H9 (cell line): Measurements from ENCODE around the gene TMTC1. TPM values are rescaled to one million over a fixed set of nuclear protein-coding genes. Genes with fewer than 3 reads are reported as not detected.

Experiments used
- DNase-seq: peaks from one replicate; pipeline ENCODE4 v3.0.0-alpha.2; 2017
- H2AFZ ChIP-seq: one replicate; pipeline ENCODE4 v1.6.1; 2013; ENCODE audit warnings: mild to moderate bottlenecking, low read length, control low read depth, moderate library complexity
- H2AK5ac ChIP-seq: 2 replicates; pipeline ENCODE4 v1.6.1; 2013; ENCODE audit warnings: low read length, control low read depth, mixed read lengths; ENCODE audit not compliant: insufficient read length
- H2BK120ac ChIP-seq: one replicate; pipeline ENCODE4 v1.6.1; 2013; ENCODE audit warnings: low read depth, mild to moderate bottlenecking, low read length, control low read depth, inconsistent platforms; ENCODE audit not compliant: poor library complexity, severe bottlenecking
- H2BK12ac ChIP-seq: 2 replicates; pipeline ENCODE4 v1.6.1; 2013; ENCODE audit warnings: low read length, control low read depth, mixed read lengths, low read depth; ENCODE audit not compliant: insufficient read length
- H2BK15ac ChIP-seq: 2 replicates; pipeline ENCODE4 v1.6.1; 2013; ENCODE audit warnings: low read depth, low read length, control low read depth
- H2BK20ac ChIP-seq: one replicate; pipeline ENCODE4 v1.6.1; 2013; ENCODE audit warnings: low read depth, mild to moderate bottlenecking, low read length, control low read depth, inconsistent platforms; ENCODE audit not compliant: poor library complexity, severe bottlenecking
- H2BK5ac ChIP-seq: 2 replicates; pipeline ENCODE4 v1.6.1; 2013; ENCODE audit warnings: low read length, control low read depth, mixed read lengths; ENCODE audit not compliant: insufficient read length
- H3K14ac ChIP-seq: 2 replicates; pipeline ENCODE4 v1.6.1; 2013; ENCODE audit warnings: low read length, control low read depth; ENCODE audit not compliant: insufficient read depth
- H3K18ac ChIP-seq: 2 replicates; pipeline ENCODE4 v1.6.1; 2013; ENCODE audit warnings: low read depth, mild to moderate bottlenecking, mixed read lengths, low read length, control low read depth; ENCODE audit not compliant: insufficient read length
- H3K23ac ChIP-seq: 2 replicates; pipeline ENCODE4 v1.6.1; 2013; ENCODE audit warnings: low read length, control low read depth, mixed read lengths, low read depth; ENCODE audit not compliant: insufficient read length
- H3K23me2 ChIP-seq: 2 replicates; pipeline ENCODE4 v1.6.1; 2013; ENCODE audit warnings: low read depth, mild to moderate bottlenecking, mixed read lengths, low read length, control low read depth; ENCODE audit not compliant: insufficient read length, poor library complexity, severe bottlenecking
- H3K27ac ChIP-seq: 2 replicates; pipeline ENCODE4 v1.5.1; 2013; ENCODE audit warnings: low read length, control low read depth, mixed read lengths, low read depth; ENCODE audit not compliant: insufficient read length
- H3K27me3 ChIP-seq: 2 replicates; pipeline ENCODE4 v1.6.1; 2013; ENCODE audit warnings: low read length, control low read depth, inconsistent platforms; ENCODE audit not compliant: insufficient read depth
- H3K4ac ChIP-seq: 2 replicates; pipeline ENCODE4 v1.6.1; 2013; ENCODE audit warnings: low read depth, mild to moderate bottlenecking, control low read depth, inconsistent platforms, low read length, moderate library complexity
- H3K4me1 ChIP-seq: 2 replicates; pipeline ENCODE4 v1.6.1; 2013; ENCODE audit warnings: low read length, control low read depth, inconsistent platforms; ENCODE audit not compliant: insufficient read depth
- H3K4me2 ChIP-seq: 2 replicates; pipeline ENCODE4 v1.6.1; 2013; ENCODE audit warnings: low read length, control low read depth, mixed read lengths; ENCODE audit not compliant: insufficient read length, insufficient read depth
- H3K56ac ChIP-seq: 2 replicates; pipeline ENCODE4 v1.6.1; 2013; ENCODE audit warnings: low read depth, mild to moderate bottlenecking, mixed read lengths, low read length, control low read depth; ENCODE audit not compliant: insufficient read length
- H3K79me1 ChIP-seq: 2 replicates; pipeline ENCODE4 v1.6.1; 2013; ENCODE audit warnings: low read depth, mild to moderate bottlenecking, moderate library complexity, low read length, control low read depth, inconsistent platforms; ENCODE audit not compliant: insufficient read depth, poor library complexity, severe bottlenecking
- H3K79me2 ChIP-seq: 2 replicates; pipeline ENCODE4 v1.6.1; 2013; ENCODE audit warnings: low read length, control low read depth, inconsistent platforms; ENCODE audit not compliant: insufficient read depth
- H3K9ac ChIP-seq: 2 replicates; pipeline ENCODE4 v1.6.1; 2013; ENCODE audit warnings: low read length, control low read depth, mixed read lengths; ENCODE audit not compliant: insufficient read length; ENCODE audit errors: extremely low read depth
- H3K9me3 ChIP-seq: one replicate; pipeline ENCODE4 v1.6.1; 2013; ENCODE audit warnings: low read depth, low read length, inconsistent platforms; ENCODE audit not compliant: control insufficient read depth
- H3T11ph ChIP-seq: one replicate; pipeline ENCODE4 v1.6.1; 2013; ENCODE audit warnings: mild to moderate bottlenecking, low read length, control low read depth, inconsistent platforms
- H4K20me1 ChIP-seq: one replicate; pipeline ENCODE4 v1.6.1; 2013; ENCODE audit not compliant: control insufficient read depth, insufficient read length, insufficient read depth
- H4K5ac ChIP-seq: 2 replicates; pipeline ENCODE4 v1.6.1; 2013; ENCODE audit warnings: low read depth, mild to moderate bottlenecking, mixed read lengths, low read length, control low read depth; ENCODE audit not compliant: insufficient read length
- H4K8ac ChIP-seq: replicated peaks from 2 replicates; pipeline ENCODE4 v1.6.1; 2013; ENCODE audit warnings: low read length, control low read depth, mixed read lengths, low read depth; ENCODE audit not compliant: insufficient read length
- H4K91ac ChIP-seq: 2 replicates; pipeline ENCODE4 v1.6.1; 2013; ENCODE audit warnings: low read depth, mild to moderate bottlenecking, moderate library complexity, mixed read lengths, low read length, control low read depth; ENCODE audit not compliant: insufficient read length
- H3K27ac Mint-ChIP-seq, 3 experiments: 2 replicates in 2 of 3; 3 replicates in 1 of 3; pipeline ENCODE4 v1.8.0; 2020 to 2021; ENCODE audit warnings: mixed read lengths in 3 of 3, mild to moderate bottlenecking in 1 of 3, moderate library complexity in 1 of 3
- H3K27me3 Mint-ChIP-seq: 2 replicates; pipeline ENCODE4 v1.8.0; 2021; ENCODE audit warnings: low read depth, mild to moderate bottlenecking, moderate library complexity, mixed read lengths
- H3K36me3 Mint-ChIP-seq, 3 experiments: 2 replicates in 2 of 3; 3 replicates in 1 of 3; pipeline ENCODE4 v1.8.0; 2020 to 2021; ENCODE audit warnings: low read depth in 3 of 3, mixed read lengths in 3 of 3; ENCODE audit not compliant: insufficient read depth in 1 of 3
- H3K4me1 Mint-ChIP-seq, 2 experiments: 2 replicates each; pipeline ENCODE4 v1.8.0; 2020; ENCODE audit warnings: mixed read lengths in 2 of 2
- H3K4me3 Mint-ChIP-seq, 2 experiments: 2 replicates in 1 of 2; 3 replicates in 1 of 2; pipeline ENCODE4 v1.8.0; 2020 to 2021; ENCODE audit warnings: mild to moderate bottlenecking in 2 of 2, mixed read lengths in 2 of 2, moderate library complexity in 1 of 2
- H3K9me3 Mint-ChIP-seq, 2 experiments: 2 replicates in 1 of 2; 3 replicates in 1 of 2; pipeline ENCODE4 v1.8.0; 2020; ENCODE audit warnings: mild to moderate bottlenecking in 2 of 2, mixed read lengths in 2 of 2, moderate library complexity in 1 of 2
- CTCF ChIP-seq: fragments of 200-600 bp; sonication (generic); conservative IDR thresholded peaks from 3 replicates; pipeline ENCODE4 v1.8.0; 2021; ENCODE audit warnings: antibody characterized with exemption, mild to moderate bottlenecking
- WGBS: extraction: QIAGEN DNeasy Blood & Tissue Kit; methylation state at CpG from one replicate; pipeline ENCODE4 v1.1.7; 2013; ENCODE audit warnings: missing lambda C conversion rate, low lambda C conversion rate, mixed read lengths; ENCODE audit not compliant: insufficient read length; ENCODE audit errors: extremely low coverage; 5-methylcytosine and 5-hydroxymethylcytosine counted together
- total RNA-seq: library from RNA; stranded (reverse); gene quantifications from 2 replicates; pipeline ENCODE4 v1.2.1, GENCODE V29; 2021

The TMTC1 gene
- total RNA-seq, 1 experiment from 2014 or later, result 16.1 TPM

DNA sequence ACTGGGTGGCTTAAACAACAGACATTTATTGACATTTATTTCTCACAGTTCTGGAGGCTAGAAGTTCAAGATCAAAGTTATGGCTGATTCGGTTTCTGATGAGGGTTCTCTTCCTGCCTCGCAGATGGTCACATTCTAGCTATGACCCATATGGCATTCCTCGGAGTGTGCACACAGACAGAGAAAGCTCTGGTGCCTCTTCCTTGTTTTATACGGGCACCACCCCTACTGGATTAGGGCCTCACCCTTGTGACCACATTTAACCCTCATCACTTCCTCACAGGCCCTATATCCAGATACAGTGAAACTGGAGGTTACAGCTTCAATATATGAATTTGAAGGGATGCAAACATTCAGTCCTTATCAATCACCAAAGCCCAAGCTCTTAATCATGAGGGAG lies 209.2 kb downstream of the TMTC1 start:
- Histone ChIP-seq H3K9ac (no peak overlapping the region), H3K4me2 (no peak overlapping the region), H3K4ac (no peak overlapping the region), H2BK120ac (no peak overlapping the region), H4K8ac (no peak overlapping the region), H2BK15ac (no peak overlapping the region), H2AK5ac (no peak overlapping the region), H2BK20ac (no peak overlapping the region), H3T11ph (no peak overlapping the region), H3K14ac (no peak overlapping the region), H3K27me3 (no peaks in the 10 kb centered on the region), H3K23me2 (no peaks in the 10 kb centered on the region), H4K91ac (no peak overlapping the region), H3K4me1 (no peaks in the 10 kb centered on the region), H3K18ac (no peak overlapping the region), H3K79me1 (no peaks in the 10 kb centered on the region), H2BK5ac (no peak overlapping the region), H3K56ac (no peak overlapping the region), H2BK12ac (no peak overlapping the region), H2AFZ (no peak overlapping the region), H3K23ac (no peak overlapping the region), H4K5ac (no peak overlapping the region), H4K20me1 (no peaks in the 10 kb centered on the region), H3K9me3 (no peaks in the 10 kb centered on the region), H3K27ac (no peak overlapping the region), H3K79me2 (no peaks in the 10 kb centered on the region)
- Mint-ChIP-seq H3K27ac (no peak overlapping the region), H3K36me3 (peaks cover 0 to 3% (median 0%) of the 10 kb centered on the region in 3 experiments; a peak in 1 of 7 replicates), H3K9me3 (no peaks in the 10 kb centered on the region), H3K4me3 (no peak overlapping the region), H3K4me1 (peaks cover 8 to 10% of the 10 kb centered on the region in 2 experiments), H3K27me3 (no peaks in the 10 kb centered on the region)
- no peak for DNase-seq
- no CpG with 5 or more reads among the region's 4 CpGs for WGBS
- no peak for TF ChIP-seq CTCF
